PFSK-1 (cell line): Measurements from ENCODE around the gene RNF26.

ENCODE experiments used
- FOXP2 ChIP-seq: optimal IDR thresholded peaks from 2 replicates; pipeline ENCODE3; 2011; ENCODE audit warnings: borderline replicate concordance, control low read depth, inconsistent platforms; ENCODE audit not compliant: insufficient read depth; ENCODE audit errors: extremely low read length, extremely low read depth
- POLR2AphosphoS5 ChIP-seq: IDR thresholded peaks from 2 replicates; pipeline ENCODE4 v1.6.1; 2012; ENCODE audit warnings: low read depth, mild to moderate bottlenecking, control low read depth, low read length, moderate library complexity
- REST ChIP-seq, 2 experiments: IDR thresholded peaks; 2 replicates each; pipeline versions ENCODE4 v1.6.1 to v1.8.0; 2011 to 2012; ENCODE audit warnings: low read depth in 2 of 2, low read length in 2 of 2, control low read depth in 1 of 2, inconsistent platforms in 1 of 2, mild to moderate bottlenecking in 1 of 2, moderate library complexity in 1 of 2; ENCODE audit not compliant: insufficient read depth in 1 of 2
- SIN3A ChIP-seq: IDR thresholded peaks from 2 replicates; pipeline ENCODE4 v1.6.1; 2012; ENCODE audit warnings: mild to moderate bottlenecking, low read length, moderate library complexity, borderline replicate concordance; ENCODE audit not compliant: insufficient read depth
- TAF1 ChIP-seq: IDR thresholded peaks from 2 replicates; pipeline ENCODE4 v1.6.1; 2012; ENCODE audit warnings: low read length, control low read depth, borderline replicate concordance; ENCODE audit not compliant: insufficient read depth

RNF26 gene

GRCh38 chr11:119342362-119343130 lies 8.2 kb downstream of the RNF26 start:
- TF ChIP-seq POLR2AphosphoS5 (no peak), SIN3A (no peak), FOXP2 (no peak), REST (IDR thresholded peaks at IDR 0.05; ENCODE audit: insufficient read depth in 1 of 2, low read depth in 2 of 2, low read length in 2 of 2) (no peak), TAF1 (no peak)

- TF ChIP-seq REST (IDR thresholded peaks at IDR 0.05; ENCODE audit: insufficient read depth in 1 of 2, low read depth in 2 of 2, low read length in 2 of 2), result no peak
- no peak for TF ChIP-seq POLR2AphosphoS5
- no peak for TF ChIP-seq FOXP2
- no peak for TF ChIP-seq SIN3A
- TF ChIP-seq TAF1, result no peak
These were observed 9.4 kb downstream of the RNF26 start for GRCh38 chr11:119343726-119344125.

GRCh38 chr11:119344291-119345010 lies 10.1 kb downstream of the RNF26 start:
- TF ChIP-seq FOXP2 (no peak), POLR2AphosphoS5 (no peak), TAF1 (no peak), SIN3A (no peak), REST (IDR thresholded peaks at IDR 0.05; ENCODE audit: insufficient read depth in 1 of 2, low read depth in 2 of 2, low read length in 2 of 2) (no peak)

GRCh38 chr11:119345685-119346084 lies 11.4 kb downstream of the RNF26 start:
- no peak for TF ChIP-seq REST (IDR thresholded peaks at IDR 0.05; ENCODE audit: insufficient read depth in 1 of 2, low read depth in 2 of 2, low read length in 2 of 2)
